Gastroesophageal sphincter (tissue), 3 donors: Measurements from ENCODE around the gene ZSWIM7.

ENCODE experiments used
- EP300 ChIP-seq: sonication (generic); formaldehyde crosslinking; IDR thresholded peaks from one replicate; pipeline ENCODE4 v1.6.1; 2017; ENCODE audit warnings: antibody characterized with exemption, mild to moderate bottlenecking
- POLR2A ChIP-seq, 2 donors: fragments of 450-650 bp; IDR thresholded peaks; one replicate each; pipeline ENCODE4 v1.6.1; 2017; ENCODE audit warnings: antibody characterized with exemption in 2 of 2, mild to moderate bottlenecking in 2 of 2, moderate library complexity in 1 of 2
- POLR2AphosphoS5 ChIP-seq: sonication (generic); formaldehyde crosslinking; IDR thresholded peaks from one replicate; pipeline ENCODE4 v1.6.1; 2017; ENCODE audit warnings: antibody characterized with exemption
- TF ChIP-seq, protein P1 (sequence below), 4 experiments: fragments of 200-600 bp in 2 of 4; fragments of 450-650 bp in 2 of 4; sonication (generic) in 1 of 4; IDR thresholded peaks; one replicate each; pipeline ENCODE4 v1.5.1; 2017 to 2019; ENCODE audit warnings: antibody characterized with exemption in 4 of 4, mild to moderate bottlenecking in 2 of 4, moderate library complexity in 2 of 4

GRCh38 chr17:15973016-15973415 is 26.5 kb downstream of the ZSWIM7 start:
- TF ChIP-seq, protein P1, sequence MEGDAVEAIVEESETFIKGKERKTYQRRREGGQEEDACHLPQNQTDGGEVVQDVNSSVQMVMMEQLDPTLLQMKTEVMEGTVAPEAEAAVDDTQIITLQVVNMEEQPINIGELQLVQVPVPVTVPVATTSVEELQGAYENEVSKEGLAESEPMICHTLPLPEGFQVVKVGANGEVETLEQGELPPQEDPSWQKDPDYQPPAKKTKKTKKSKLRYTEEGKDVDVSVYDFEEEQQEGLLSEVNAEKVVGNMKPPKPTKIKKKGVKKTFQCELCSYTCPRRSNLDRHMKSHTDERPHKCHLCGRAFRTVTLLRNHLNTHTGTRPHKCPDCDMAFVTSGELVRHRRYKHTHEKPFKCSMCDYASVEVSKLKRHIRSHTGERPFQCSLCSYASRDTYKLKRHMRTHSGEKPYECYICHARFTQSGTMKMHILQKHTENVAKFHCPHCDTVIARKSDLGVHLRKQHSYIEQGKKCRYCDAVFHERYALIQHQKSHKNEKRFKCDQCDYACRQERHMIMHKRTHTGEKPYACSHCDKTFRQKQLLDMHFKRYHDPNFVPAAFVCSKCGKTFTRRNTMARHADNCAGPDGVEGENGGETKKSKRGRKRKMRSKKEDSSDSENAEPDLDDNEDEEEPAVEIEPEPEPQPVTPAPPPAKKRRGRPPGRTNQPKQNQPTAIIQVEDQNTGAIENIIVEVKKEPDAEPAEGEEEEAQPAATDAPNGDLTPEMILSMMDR (IDR thresholded peaks at IDR 0.05), result no peak
- TF ChIP-seq POLR2A (IDR thresholded peaks at IDR 0.05) (no peak), POLR2AphosphoS5 (no peak), EP300 (no peak)
